GM18868 (cell line): Measurements from ENCODE around the gene ARHGAP24.
"Not testable (repeated sequence)": the region's sequence is repeated elsewhere in the genome, so short reads cannot be mapped to it uniquely, and the experiment has no call there.

Source experiments
- ATAC-seq: cut with Tn5 transposase; IDR thresholded peaks from one replicate; pipeline ENCODE4 v1.9.1; 2021; ENCODE audit warnings: mild to moderate bottlenecking, moderate library complexity; ENCODE audit not compliant: unreplicated experiment

Gene ARHGAP24

DNA sequence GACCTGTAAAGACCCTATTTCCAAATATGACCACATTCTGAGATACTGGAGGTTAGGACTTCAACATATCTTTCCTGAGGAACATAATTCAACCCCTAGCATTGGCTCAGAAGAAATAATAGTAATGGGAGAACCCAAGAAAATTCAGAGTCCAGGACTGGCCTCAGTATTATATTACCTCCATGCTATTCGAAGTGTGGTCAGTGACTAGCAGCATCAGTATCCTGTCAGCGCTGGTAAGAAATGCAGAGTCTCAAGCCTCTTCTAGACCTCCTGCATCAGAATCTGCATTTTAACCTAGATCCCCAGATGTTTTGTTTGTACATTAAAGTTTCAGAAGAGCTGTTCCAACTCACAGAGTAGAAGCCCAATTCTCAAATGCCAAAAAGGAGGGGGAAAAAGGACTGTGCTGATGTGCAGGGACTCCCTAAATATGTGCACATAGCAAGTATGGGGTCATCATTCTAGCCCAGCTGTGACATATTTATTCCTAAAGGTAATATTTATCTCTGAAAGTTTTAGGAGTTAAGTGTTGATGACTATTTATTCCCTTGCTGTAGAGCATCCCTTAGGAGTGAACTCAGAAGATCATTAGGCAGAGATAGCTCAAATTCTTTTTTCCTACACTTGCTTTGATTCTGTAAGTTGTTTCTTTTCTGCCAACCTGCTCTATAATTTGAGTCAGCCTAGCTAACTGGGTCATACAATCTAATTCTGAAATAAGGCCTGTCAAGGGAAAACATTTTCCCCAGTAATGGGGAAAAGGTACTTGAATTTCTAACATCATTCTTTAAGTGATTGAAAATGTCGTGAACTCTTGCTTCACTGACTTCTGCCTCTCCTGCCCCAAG lies 361.9 kb downstream of the ARHGAP24 start:
- no peak for ATAC-seq

- no peak for ATAC-seq
Measured at GRCh38 chr4:85837439-85837733, 362.4 kb downstream of the ARHGAP24 start.

- ATAC-seq = not testable (repeated sequence)
Measured at GRCh38 chr4:85839981-85840451, 365.1 kb downstream of the ARHGAP24 start.

DNA sequence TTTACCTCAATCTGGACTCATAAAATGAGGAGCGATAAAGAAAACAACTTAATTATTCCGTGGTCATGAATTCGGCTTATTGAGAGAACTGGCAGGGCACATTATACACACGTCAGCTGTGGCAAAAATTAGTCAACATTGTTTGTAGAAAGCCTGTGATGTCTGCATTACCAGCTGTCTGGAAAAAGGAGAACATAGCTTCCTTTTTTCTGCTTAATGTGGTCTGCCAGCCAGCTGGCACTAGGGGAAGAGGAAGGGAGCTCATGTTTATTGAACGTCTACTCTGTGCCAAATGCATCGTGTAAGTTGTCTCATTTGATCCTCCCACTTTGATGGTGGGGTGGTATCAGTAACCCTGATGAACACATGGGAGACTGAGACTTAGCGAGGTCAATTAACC lies 367.6 kb downstream of the ARHGAP24 start:
- ATAC-seq = peak; percentile 56

DNA sequence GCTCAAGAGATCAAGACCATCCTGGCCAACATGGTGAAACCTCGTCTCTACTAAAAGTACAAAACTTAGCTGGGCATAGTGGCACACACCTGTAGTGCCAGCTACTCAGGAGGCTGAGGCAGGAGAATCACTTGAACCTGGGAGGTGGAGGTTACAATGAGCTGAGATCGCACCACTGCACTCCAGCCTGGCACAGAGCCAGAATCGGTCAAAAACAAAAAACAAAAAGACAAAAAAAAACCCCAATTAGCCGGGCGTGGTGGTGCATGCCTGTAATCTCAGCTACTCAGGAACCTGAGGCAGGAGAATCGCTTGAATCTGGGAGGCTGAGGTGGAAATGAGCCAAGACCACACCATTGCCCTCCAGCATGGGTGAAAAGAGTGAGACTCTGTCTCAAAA lies 378.8 kb downstream of the ARHGAP24 start:
- not testable (repeated sequence) for ATAC-seq

GRCh38 chr4:85854546-85854945 lies 379.6 kb downstream of the ARHGAP24 start:
- ATAC-seq = no peak

DNA sequence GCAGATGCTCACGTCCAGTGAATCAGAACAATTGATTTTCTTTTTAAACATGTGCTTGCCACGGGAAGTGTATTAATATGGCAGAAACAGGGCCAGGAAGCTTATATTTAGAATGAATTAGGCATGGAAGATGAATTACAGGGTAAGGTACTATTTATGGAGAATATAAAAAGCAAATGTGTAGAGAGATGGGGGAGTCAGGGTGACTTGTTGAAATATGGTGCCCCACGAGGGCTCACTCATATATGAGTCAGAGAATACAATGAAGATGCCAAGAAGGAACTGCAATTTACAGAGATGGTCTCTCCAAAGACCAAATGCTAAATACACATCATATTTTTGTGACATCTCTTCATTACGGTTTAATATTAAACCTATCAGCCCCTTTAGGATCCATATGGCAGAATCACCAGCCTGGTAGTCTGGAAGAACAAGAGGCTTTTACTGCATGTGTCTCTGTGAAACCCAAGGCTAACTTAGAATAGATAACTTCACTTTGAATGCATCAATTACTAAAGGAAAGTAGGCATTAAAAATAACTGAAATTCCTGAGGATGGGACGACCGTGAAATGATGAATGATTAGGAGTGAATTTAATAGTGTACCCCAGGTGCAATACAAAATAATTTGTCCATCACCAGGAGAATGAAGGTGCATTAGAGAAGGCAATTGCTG lies 385.3 kb downstream of the ARHGAP24 start:
- ATAC-seq = no peak

DNA sequence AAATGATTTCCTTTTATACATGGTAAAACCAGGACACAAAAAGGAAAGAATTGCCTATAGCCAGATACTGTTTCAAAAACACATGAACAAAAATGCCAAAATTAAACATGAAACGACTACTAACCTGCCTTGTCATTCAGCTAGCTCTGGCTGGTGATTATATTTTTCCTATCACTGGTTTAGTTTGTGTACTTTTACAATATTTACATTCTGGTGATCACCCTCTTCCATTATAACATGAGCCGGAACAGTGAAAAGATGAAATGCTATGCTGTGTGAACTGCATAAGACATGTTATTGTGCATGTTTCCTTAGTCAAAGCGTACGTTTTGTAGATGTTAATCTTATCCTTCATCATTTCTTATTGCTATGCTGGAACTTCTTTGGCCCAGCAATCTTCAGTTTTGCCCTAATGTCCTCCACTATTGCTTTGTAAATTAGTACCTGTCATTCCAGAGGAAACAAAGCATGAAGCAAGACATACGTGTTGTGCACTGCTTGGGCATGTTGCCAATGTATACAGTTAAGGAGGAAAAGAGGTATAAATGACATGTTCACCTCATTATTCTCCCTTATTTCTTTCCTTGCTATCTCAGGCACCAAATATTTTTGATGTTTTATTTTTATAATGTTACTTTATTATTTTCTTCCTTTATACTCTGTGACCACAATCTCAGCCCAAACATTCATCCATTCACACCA lies 386.3 kb downstream of the ARHGAP24 start:
- no peak for ATAC-seq

GRCh38 chr4:85862896-85863295 lies 387.9 kb downstream of the ARHGAP24 start:
- no peak for ATAC-seq

GRCh38 chr4:85864259-85865205 lies 389.6 kb downstream of the ARHGAP24 start:
- ATAC-seq = no peak

DNA sequence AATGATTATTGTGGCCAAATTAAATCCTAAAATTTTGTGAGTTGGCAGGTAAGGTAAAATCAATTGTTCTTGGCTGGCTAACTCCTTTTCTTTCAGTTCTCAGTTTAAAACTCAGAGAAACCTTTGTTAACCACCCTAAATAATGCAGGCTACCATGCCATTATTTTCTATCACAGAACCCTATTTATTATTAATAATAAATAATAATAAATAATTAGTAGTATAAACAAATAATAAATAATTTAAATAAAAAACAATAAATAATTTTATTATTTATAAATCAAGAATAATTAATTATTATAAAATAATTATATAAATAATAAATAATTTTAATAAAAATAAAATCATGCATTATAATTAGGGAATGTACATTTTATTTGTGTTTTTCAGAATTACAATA lies 390.3 kb downstream of the ARHGAP24 start:
- ATAC-seq = no peak

DNA sequence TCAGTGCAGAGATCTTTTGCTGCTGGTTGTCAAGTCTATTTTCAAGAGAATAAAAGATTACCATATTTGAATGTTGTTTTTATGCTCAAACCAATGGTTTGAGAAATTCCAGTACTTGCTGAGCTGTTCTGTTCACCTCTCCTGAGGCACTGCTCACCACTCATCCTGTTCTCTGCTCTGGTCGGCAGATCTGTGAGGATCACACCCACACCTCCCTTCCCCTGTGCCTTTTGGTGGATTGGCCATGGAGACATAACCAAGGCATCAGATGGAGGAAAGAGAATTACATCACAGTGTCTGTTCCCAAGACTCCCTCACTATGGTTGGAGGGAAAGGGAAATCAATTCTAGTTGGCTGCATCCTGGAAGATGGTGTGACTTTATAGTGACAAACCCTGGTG lies 391.6 kb downstream of the ARHGAP24 start:
- ATAC-seq = no peak

DNA sequence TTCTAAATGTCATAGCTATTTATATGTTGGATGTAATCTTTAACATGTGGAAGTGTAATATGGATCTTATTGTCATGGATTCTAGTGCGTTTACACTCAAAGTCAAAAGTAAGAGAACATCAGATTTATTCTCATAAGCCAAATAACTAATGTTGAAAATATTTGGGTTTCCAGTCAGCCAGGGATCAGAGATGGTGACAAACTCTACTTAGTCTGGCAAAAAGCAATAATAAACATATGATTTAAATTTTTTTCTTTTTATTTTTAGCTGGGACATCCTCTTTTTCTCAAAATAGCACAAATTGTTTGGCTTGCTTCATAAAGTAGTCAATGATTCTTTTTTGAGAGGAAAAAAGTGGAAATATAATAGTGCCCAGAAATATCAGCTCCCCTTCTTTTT lies 392.3 kb downstream of the ARHGAP24 start:
- ATAC-seq = no peak

DNA sequence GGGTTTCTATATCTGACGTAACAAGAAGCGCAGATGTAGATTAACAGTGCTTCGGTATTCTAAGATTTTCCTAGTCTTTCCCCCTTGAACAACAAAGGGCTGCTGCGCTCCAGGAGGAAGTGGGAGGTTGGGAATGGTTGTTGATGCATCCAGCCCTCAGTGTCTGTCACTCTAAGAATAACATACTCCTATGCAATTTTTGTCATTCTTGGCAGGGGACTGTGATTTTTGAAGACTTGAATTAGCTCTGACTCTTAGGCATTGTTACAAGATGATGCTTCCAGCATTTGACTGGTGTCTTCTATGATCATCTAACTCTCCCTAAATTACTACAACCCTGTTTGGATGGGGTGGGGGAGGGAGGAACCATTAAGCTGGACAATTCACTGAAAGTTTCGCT lies 394.2 kb downstream of the ARHGAP24 start:
- no peak for ATAC-seq

- no peak for ATAC-seq
Measured at GRCh38 chr4:85870298-85871083, 395.5 kb downstream of the ARHGAP24 start.

- no peak for ATAC-seq
Measured at GRCh38 chr4:85873566-85873965, 398.6 kb downstream of the ARHGAP24 start.

GRCh38 chr4:85879518-85879917 lies 404.6 kb downstream of the ARHGAP24 start:
- ATAC-seq = no peak

DNA sequence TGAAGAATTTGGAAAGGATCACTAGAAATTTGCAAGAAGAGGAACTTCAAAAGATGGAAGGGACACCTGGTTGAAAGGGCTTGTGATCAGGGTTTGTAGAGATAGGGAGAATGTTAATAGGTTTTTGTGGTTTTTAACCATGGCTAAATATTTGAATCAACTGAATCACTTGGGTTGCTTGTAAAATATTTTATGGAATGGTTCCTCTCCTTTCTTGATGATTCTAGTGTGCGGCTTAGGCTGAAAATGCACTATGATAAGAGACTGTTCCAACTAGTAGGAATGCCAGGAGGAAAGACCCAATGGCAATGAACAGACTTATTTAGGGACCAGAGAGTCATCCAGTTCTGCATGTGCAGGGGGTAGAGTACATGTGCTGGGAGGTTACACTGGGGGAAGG lies 408.2 kb downstream of the ARHGAP24 start:
- no peak for ATAC-seq

DNA sequence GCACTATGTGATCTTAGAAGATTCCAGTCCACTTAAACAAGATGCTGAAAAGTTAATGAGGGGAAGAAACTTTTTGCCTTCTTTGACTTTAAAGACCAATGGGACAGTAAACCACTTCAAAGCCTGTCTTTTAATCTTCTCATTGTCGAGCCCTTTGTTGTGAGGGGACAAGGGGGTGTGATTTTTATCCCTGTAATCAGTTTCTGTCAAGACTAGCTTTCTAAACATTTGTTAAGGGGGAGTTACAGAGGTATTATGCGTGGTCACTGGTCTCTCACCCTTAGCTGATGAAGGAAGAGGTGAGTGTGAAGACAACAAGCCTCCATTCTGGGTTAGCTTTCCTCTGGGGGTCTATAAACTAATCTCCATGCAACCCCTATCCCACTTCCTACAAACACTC lies 409.3 kb downstream of the ARHGAP24 start:
- no peak for ATAC-seq

GRCh38 chr4:85886665-85887064 lies 411.7 kb downstream of the ARHGAP24 start:
- no peak for ATAC-seq
